ENCODE measurements around the gene GLO1.

GLO1 gene

GRCh38 chr6:38631186-38631783 is 71.7 kb downstream of the GLO1 start:
- Histone ChIP-seq H3K79me2 (peaks cover 19% of the 10 kb centered on the region), H3K4me1 (no peaks in the 10 kb centered on the region), H3K36me3 (ENCODE audit: control insufficient read depth, insufficient read depth, low read length) (no peaks in the 10 kb centered on the region), H3K4me3 (ENCODE audit: low read depth, low read length) (no peak overlapping the region), H3K27ac (no peak overlapping the region), H3K4me2 (ENCODE audit: low read length) (no peak overlapping the region), H3K9ac (no peak overlapping the region), H3K27me3 (ENCODE audit: control insufficient read depth, insufficient read depth, low read length) (no peaks in the 10 kb centered on the region), H2AFZ (no peak overlapping the region), H3K9me3 (ENCODE audit: control insufficient read depth, low read length) (no peaks in the 10 kb centered on the region)
- TF ChIP-seq, protein P1, sequence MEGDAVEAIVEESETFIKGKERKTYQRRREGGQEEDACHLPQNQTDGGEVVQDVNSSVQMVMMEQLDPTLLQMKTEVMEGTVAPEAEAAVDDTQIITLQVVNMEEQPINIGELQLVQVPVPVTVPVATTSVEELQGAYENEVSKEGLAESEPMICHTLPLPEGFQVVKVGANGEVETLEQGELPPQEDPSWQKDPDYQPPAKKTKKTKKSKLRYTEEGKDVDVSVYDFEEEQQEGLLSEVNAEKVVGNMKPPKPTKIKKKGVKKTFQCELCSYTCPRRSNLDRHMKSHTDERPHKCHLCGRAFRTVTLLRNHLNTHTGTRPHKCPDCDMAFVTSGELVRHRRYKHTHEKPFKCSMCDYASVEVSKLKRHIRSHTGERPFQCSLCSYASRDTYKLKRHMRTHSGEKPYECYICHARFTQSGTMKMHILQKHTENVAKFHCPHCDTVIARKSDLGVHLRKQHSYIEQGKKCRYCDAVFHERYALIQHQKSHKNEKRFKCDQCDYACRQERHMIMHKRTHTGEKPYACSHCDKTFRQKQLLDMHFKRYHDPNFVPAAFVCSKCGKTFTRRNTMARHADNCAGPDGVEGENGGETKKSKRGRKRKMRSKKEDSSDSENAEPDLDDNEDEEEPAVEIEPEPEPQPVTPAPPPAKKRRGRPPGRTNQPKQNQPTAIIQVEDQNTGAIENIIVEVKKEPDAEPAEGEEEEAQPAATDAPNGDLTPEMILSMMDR (IDR thresholded peaks at IDR 0.05): no peak
